Dendritic cell treated with granulocyte-macrophage colony-stimulating factor and Interleukin-4, amounts not matched to agents 40 ng/mL and 50 ng/mL, for 4 days (primary cell): ENCODE results near the gene KLF11.

Experiments
- H3K27ac Mint-ChIP-seq: one replicate; pipeline ENCODE4 v1.8.0; 2022; ENCODE audit warnings: mild to moderate bottlenecking, mixed read lengths
- H3K27me3 Mint-ChIP-seq: one replicate; pipeline ENCODE4 v1.8.0; 2022; ENCODE audit warnings: mild to moderate bottlenecking, mixed read lengths
- H3K36me3 Mint-ChIP-seq: one replicate; pipeline ENCODE4 v1.8.0; 2022; ENCODE audit warnings: low read depth, mixed read lengths
- H3K4me1 Mint-ChIP-seq: one replicate; pipeline ENCODE4 v1.8.0; 2022; ENCODE audit warnings: low read depth, mixed read lengths
- H3K4me3 Mint-ChIP-seq: one replicate; pipeline ENCODE4 v1.8.0; 2022; ENCODE audit warnings: mild to moderate bottlenecking, moderate library complexity, mixed read lengths
- H3K9me3 Mint-ChIP-seq: one replicate; pipeline ENCODE4 v1.8.0; 2022; ENCODE audit warnings: mixed read lengths
- intact Hi-C: fragments of 100-400 bp; cut with micrococcal nuclease; formaldehyde crosslinking; loops from one replicate; pipeline ENCODE4 v1.15.0; 2022

KLF11 gene

GRCh38 chr2:10064932-10065772 is 21.8 kb downstream of the KLF11 start:
- Mint-ChIP-seq H3K4me3 (no peak overlapping the region), H3K9me3 (no peaks in the 10 kb centered on the region), H3K36me3 (no peaks in the 10 kb centered on the region), H3K27me3 (peaks cover 28% of the 10 kb centered on the region), H3K27ac (no peak overlapping the region), H3K4me1 (peaks cover 16% of the 10 kb centered on the region)
- intact Hi-C loops, result no loop called here

- peaks cover 25% of the 10 kb centered on the region for H3K27me3 Mint-ChIP-seq
- no peaks in the 10 kb centered on the region for H3K36me3 Mint-ChIP-seq
- intact Hi-C loops, result no loop called here
- H3K27ac Mint-ChIP-seq, result no peak overlapping the region
- H3K4me3 Mint-ChIP-seq, result no peak overlapping the region
- no peaks in the 10 kb centered on the region for H3K9me3 Mint-ChIP-seq
- peaks cover 16% of the 10 kb centered on the region for H3K4me1 Mint-ChIP-seq
Measured at GRCh38 chr2:10065773-10066055, 22.4 kb downstream of the KLF11 start.

- H3K9me3 Mint-ChIP-seq, result no peaks in the 10 kb centered on the region
- H3K27ac Mint-ChIP-seq, result no peak overlapping the region
- no peak overlapping the region for H3K4me3 Mint-ChIP-seq
- H3K36me3 Mint-ChIP-seq, result no peaks in the 10 kb centered on the region
- intact Hi-C loops, result no loop called here
- H3K4me1 Mint-ChIP-seq, result peaks cover 17% of the 10 kb centered on the region
- H3K27me3 Mint-ChIP-seq, result peaks cover 26% of the 10 kb centered on the region
Measured at GRCh38 chr2:10067330-10067729, 24.0 kb downstream of the KLF11 start.

- Mint-ChIP-seq H3K4me1 (peaks cover 22% of the 10 kb centered on the region), H3K27ac (no peak overlapping the region), H3K27me3 (peaks cover 31% of the 10 kb centered on the region), H3K9me3 (no peaks in the 10 kb centered on the region), H3K36me3 (no peaks in the 10 kb centered on the region), H3K4me3 (no peak overlapping the region)
- intact Hi-C loops, result no loop called here
Measured at GRCh38 chr2:10067881-10068280, 24.5 kb downstream of the KLF11 start.

- Mint-ChIP-seq H3K27me3 (peaks cover 49% of the 10 kb centered on the region), H3K9me3 (no peaks in the 10 kb centered on the region), H3K36me3 (no peaks in the 10 kb centered on the region), H3K4me1 (peaks cover 7% of the 10 kb centered on the region), H3K4me3 (no peak overlapping the region), H3K27ac (no peak overlapping the region)
- intact Hi-C loops, result loop anchor here (10.0 kb wide), 1 partner anchor 594 kb away; no protein-coding TSS in a partner anchor
Measured at GRCh38 chr2:10071176-10071575, 27.8 kb downstream of the KLF11 start.

GRCh38 chr2:10071595-10071994 is 28.2 kb downstream of the KLF11 start:
- peaks cover 49% of the 10 kb centered on the region for H3K27me3 Mint-ChIP-seq
- intact Hi-C loops, result loop anchor here (10.0 kb wide), 1 partner anchor 593 kb away; no protein-coding TSS in a partner anchor
- H3K36me3 Mint-ChIP-seq, result no peaks in the 10 kb centered on the region
- no peak overlapping the region for H3K27ac Mint-ChIP-seq
- no peaks in the 10 kb centered on the region for H3K9me3 Mint-ChIP-seq
- H3K4me1 Mint-ChIP-seq, result peaks cover 7% of the 10 kb centered on the region
- no peak overlapping the region for H3K4me3 Mint-ChIP-seq

GRCh38 chr2:10072656-10073480 is 29.5 kb downstream of the KLF11 start:
- Mint-ChIP-seq H3K27ac (no peak overlapping the region), H3K27me3 (peaks cover 62% of the 10 kb centered on the region), H3K4me1 (peaks cover 7% of the 10 kb centered on the region), H3K9me3 (no peaks in the 10 kb centered on the region), H3K4me3 (no peak overlapping the region), H3K36me3 (no peaks in the 10 kb centered on the region)
- intact Hi-C loops, result loop anchor here (1.0 to 10.0 kb wide), 3 partner anchors 24 to 592 kb away; no protein-coding TSS in a partner anchor

GRCh38 chr2:10073706-10074105 is 30.4 kb downstream of the KLF11 start:
- intact Hi-C loops, result loop anchor here (2.0 to 10.0 kb wide), 2 partner anchors 23 to 591 kb away; no protein-coding TSS in a partner anchor
- no peaks in the 10 kb centered on the region for H3K36me3 Mint-ChIP-seq
- H3K9me3 Mint-ChIP-seq, result no peaks in the 10 kb centered on the region
- no peak overlapping the region for H3K27ac Mint-ChIP-seq
- H3K4me1 Mint-ChIP-seq, result peaks cover 7% of the 10 kb centered on the region
- H3K27me3 Mint-ChIP-seq, result peaks cover 70% of the 10 kb centered on the region
- no peak overlapping the region for H3K4me3 Mint-ChIP-seq

- no peak overlapping the region for H3K27ac Mint-ChIP-seq
- H3K27me3 Mint-ChIP-seq, result peaks cover 78% of the 10 kb centered on the region
- no peaks in the 10 kb centered on the region for H3K36me3 Mint-ChIP-seq
- peaks cover 11% of the 10 kb centered on the region for H3K4me1 Mint-ChIP-seq
- H3K4me3 Mint-ChIP-seq, result no peak overlapping the region
- intact Hi-C loops, result loop anchor here (10.0 kb wide), 1 partner anchor 590 kb away; no protein-coding TSS in a partner anchor
- no peaks in the 10 kb centered on the region for H3K9me3 Mint-ChIP-seq
Measured at GRCh38 chr2:10075101-10075500, 31.8 kb downstream of the KLF11 start.

- H3K27ac Mint-ChIP-seq, result no peak overlapping the region
- H3K36me3 Mint-ChIP-seq, result no peaks in the 10 kb centered on the region
- peaks cover 81% of the 10 kb centered on the region for H3K27me3 Mint-ChIP-seq
- intact Hi-C loops, result loop anchor here (10.0 kb wide), 1 partner anchor 589 kb away; no protein-coding TSS in a partner anchor
- H3K4me1 Mint-ChIP-seq, result peaks cover 13% of the 10 kb centered on the region
- no peaks in the 10 kb centered on the region for H3K9me3 Mint-ChIP-seq
- H3K4me3 Mint-ChIP-seq, result no peak overlapping the region
Measured at GRCh38 chr2:10075571-10076209, 32.3 kb downstream of the KLF11 start.

GRCh38 chr2:10076511-10076910 is 33.2 kb downstream of the KLF11 start:
- H3K27ac Mint-ChIP-seq, result no peak overlapping the region
- H3K36me3 Mint-ChIP-seq, result no peaks in the 10 kb centered on the region
- peaks cover 82% of the 10 kb centered on the region for H3K27me3 Mint-ChIP-seq
- H3K4me3 Mint-ChIP-seq, result no peak overlapping the region
- no peaks in the 10 kb centered on the region for H3K9me3 Mint-ChIP-seq
- H3K4me1 Mint-ChIP-seq, result peaks cover 16% of the 10 kb centered on the region
- intact Hi-C loops, result loop anchor here (10.0 kb wide), 1 partner anchor 588 kb away; no protein-coding TSS in a partner anchor

GRCh38 chr2:10076988-10077527 is 33.7 kb downstream of the KLF11 start:
- Mint-ChIP-seq H3K27ac (no peak overlapping the region), H3K4me3 (no peak overlapping the region), H3K27me3 (peaks cover 86% of the 10 kb centered on the region), H3K9me3 (no peaks in the 10 kb centered on the region), H3K36me3 (no peaks in the 10 kb centered on the region), H3K4me1 (peaks cover 16% of the 10 kb centered on the region)
- intact Hi-C loops, result loop anchor here (10.0 kb wide), 1 partner anchor 588 kb away; no protein-coding TSS in a partner anchor

- Mint-ChIP-seq H3K9me3 (no peaks in the 10 kb centered on the region), H3K36me3 (no peaks in the 10 kb centered on the region), H3K27ac (no peak overlapping the region), H3K27me3 (peaks cover 89% of the 10 kb centered on the region), H3K4me1 (peaks cover 10% of the 10 kb centered on the region), H3K4me3 (no peak overlapping the region)
- intact Hi-C loops, result loop anchor here (10.0 kb wide), 1 partner anchor 587 kb away; no protein-coding TSS in a partner anchor
Measured at GRCh38 chr2:10078001-10078400, 34.7 kb downstream of the KLF11 start.
